HG02678 (cell line): Measurements from ENCODE around the gene RASGRP4.

Source experiments
- ATAC-seq: cut with Tn5 transposase; IDR thresholded peaks from one replicate; pipeline ENCODE4 v1.9.1; 2021; ENCODE audit warnings: mild to moderate bottlenecking, moderate library complexity; ENCODE audit not compliant: unreplicated experiment

RASGRP4 gene

DNA sequence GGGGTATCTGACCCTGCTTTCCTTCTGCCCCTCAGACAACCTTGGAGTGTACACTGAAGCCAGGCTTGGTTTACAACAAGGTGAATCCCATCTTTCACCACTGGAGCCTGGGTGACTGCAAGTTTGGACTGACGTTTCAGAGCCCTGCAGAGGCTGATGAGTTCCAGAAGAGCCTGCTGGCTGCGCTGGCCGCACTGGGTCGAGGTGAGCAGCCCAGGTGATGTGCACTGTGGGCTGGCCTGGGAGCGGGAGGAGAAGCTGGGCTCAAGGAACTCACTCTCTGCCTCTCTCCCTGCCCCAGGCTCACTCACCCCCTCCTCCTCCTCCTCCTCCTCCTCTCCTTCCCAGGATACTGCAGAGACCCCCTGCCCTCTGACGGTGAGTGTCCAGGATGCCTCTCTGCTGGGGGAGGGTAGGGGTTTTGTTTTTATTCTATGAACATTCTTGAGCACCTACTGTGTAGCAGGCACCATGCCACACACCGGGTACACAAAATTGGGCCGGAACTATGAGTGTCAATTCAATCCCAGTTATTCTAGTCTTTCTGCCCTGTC is 34.0 kb downstream of the RASGRP4 start:
- ATAC-seq: no peak

DNA sequence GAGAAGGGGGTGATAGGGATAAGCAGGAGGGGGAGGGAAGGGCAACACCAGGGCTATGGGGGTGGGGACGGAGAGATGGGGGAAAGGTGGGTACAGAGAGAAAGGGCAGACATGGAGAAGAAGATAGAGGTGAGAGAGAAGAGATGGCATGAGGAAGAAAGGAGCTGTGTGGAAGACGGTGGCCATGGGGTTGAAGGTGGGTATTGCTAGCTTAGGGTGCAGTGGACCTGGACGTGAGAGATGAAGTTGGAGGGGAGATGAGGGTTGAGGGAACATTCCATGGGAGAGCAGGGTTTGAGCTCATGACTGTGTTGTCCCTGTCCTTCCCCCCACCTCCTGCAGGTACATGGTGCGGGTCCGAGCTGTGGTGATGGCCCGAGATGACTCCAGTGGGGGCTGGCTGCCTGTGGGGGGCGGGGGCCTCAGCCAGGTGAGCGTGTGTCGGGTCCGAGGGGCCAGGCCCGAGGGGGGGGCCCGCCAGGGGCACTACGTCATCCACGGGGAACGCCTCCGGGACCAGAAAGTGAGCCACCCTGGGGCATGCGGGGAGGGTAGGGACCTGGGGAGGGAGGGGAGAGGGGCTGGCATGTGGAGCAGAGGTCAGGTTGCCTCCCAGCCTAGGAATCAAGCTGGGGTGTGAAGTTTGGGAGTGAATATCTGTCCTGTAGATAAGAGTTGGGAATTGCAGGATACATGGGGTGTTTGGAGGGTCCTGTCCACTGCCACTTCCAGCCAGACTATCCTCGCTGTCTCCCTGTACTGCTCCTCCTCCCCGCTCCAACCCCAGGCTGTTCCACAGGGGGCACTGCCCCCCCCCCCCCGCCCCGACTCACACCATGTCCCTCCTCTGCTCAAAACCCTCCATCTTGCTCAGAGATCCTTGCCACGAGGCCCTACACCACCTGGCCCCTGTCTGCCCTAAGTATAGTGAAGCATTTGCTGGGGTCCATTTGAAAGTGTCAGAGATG is 35.8 kb downstream of the RASGRP4 start:
- no peak for ATAC-seq

DNA sequence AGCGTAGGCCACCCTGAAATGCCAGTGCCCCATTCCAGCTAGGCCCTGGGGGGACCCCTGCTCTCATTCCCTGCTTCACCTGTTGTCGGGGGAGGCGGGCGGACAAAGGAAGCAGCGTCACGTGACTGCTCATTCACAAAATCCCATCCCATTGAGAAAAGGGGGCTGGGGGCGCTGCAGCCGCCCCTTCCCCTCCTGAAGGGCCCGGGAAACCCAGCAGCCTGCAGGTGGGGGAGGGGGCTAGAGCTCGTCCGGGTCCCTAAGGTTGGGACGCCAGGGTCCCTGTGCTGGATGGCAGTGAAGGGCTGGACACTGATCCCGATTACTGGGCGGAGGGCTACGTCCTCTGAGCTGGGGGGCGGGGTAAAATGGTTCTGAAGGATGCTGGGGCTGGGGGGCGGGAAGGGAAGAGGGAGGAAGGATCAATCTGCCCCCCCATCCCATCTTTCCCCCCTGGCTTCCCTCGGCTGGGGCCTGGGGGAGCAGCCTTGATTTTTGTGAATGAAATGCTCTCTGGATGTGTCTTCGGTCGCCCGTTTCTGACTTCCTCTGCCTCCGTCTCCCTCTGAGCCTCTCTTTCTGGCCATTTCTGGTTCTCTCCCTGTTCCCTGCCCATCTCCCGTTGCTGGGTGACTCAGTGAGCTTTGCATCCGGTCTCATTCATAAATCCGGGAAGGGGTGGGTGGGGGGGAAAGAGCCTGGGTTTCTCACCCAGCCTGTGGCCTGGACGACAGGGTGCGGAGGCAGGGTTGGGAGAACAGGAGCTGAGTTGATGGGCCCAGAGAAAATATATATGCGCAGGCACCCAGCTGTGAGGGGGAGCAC is 36.7 kb downstream of the RASGRP4 start:
- no peak for ATAC-seq

DNA sequence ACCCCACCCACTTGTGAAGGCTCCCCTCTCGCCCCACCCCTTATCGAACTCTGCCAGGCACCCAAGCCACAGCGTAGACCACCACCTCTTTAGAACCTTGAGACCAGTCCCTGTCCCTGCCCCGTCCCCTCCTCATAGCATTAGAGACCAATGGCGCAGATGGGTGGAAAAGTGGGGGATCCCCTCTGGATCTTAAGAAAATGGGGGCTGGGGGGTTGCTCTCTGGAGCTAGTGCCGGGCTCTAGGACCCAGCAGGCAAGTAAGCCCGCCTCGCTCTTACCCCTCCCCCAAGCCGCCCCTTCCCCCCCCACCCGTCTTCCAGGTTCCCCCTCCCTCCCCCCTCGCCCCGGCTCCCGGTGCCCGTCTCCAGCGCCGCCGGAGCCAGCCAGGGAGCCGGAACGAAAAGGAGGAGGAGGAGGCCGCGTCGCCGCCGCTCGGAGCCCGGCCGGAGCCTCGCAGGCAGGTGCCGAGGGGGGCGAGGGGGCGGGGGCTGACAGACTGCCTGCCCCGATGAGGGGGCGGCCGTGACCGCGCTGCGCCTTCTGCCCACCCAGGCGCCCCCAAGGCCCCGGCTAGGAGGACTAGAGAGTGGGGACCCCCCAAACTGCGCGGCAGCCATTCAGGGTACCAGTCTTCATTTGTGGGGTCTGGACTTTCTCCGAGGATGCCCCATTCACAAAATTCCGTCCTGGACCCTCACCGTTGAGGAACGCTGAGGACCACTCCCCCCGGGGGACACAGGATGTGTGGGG is 37.5 kb downstream of the RASGRP4 start, which contains the start of gene SPRED3:
Gene SPRED3 (plus strand): TSS at position 349 of the 752 bp plus-strand sequence. CDS start 1,606 bp downstream, outside the sequence.
- no peak for ATAC-seq

- peak; percentile 40 for ATAC-seq
These were observed 38.3 kb downstream of the RASGRP4 start, which contains the start of gene GGN for GRCh38 chr19:38387550-38388348. Gene GGN, minus strand, starts transcription at chr19:38388034. Its CDS starts 773 bp downstream, at chr19:38387261.

- ATAC-seq: no peak
These were observed 39.0 kb downstream of the RASGRP4 start for GRCh38 chr19:38386971-38387549.

DNA sequence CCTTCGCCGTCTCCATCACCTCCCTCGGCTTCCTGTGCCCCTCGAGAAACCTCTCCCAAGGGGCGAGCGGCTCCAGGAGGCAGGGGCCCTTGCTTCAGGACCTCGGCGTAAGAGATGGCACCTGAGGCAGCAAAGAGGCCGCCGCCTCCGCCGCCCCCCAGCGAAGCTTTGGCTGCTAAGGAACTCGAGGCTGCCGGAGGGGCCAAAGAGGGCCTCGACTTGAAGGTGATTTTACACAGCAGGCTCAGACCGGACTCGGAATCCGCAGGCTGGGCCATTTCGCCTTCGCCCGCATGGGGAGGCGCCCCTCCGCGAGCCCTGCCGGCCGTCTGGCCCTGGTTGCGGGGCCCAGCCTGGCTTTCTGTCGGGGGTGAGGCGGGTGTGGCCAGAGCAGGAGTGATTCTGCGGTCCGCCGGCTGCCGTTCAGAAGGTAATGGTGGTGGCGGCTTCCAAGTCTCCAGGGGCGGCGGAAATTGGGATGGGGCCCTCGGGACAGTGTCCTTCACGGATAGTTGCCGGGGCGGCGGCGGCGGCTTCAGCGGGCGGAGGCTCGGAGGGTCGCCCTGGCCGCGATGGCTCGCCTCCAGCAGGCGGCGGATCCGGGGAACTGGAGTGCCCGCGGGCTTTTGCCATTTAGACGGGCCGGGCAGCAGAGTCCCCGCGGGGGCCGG is 39.6 kb downstream of the RASGRP4 start:
- no peak for ATAC-seq

DNA sequence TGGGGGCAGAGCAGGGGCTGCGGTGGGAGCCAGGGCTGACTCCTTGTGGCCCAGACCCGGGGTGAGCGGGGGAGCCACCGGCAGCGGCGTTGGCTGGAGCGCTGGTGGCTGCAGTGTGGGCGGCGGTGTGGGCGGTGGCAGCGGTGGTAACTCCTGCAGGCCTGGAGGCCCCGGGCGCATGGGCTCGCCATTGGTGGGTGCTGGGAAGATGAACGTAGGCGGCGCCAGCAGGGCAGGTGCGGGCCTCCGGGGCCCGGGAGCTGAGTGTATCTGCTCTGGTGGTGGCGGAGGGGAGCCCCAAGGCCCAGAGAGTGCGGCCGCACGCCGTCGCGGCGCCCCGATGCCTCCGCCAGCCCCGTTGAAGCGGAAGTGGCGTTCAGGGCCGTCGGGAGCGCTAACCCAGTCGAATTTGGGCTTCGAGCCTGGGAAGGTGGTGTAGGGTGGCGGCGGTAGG is 40.2 kb downstream of the RASGRP4 start:
- no peak for ATAC-seq

GRCh38 chr19:38385057-38385803 is 40.8 kb downstream of the RASGRP4 start:
- no peak for ATAC-seq

DNA sequence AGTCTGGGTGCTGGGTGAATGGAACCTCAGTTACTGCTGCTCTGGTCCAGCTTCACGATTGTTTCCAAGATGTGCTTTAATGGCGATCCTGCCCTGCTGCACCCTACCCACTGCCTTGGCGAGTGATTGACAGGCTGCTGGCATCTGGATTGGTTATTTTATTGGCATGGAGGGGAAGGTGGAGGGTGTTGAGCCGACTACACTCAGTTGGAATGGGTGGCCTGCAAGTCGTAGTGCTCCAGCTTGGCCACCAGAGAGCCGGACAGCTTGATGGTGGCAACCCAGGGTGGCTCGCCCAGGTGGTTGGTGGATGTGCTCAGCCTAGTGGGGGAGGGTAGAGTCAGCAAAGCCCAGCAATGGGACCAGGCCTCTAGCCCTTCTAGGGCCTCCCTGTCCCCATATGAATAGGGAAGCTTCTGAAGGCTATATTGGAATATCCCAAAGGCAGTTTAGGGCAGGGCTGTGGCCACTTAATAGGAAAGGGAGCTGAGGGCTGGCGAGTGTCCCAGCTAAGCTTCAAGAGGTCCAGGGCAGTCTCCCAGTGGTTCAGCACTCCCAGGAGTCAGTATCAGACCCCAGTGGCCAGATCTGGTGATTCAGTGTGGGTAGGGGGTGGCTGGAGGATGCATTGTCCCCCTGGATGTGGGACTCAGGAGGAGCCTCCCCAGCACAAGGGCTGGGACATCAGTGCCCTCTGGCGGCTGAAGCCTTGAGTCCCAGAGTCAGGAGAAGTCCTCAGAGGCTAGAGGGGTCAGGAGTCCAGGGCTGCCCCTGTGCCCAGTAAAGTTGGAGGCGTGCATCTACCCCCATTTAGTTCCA is 41.6 kb downstream of the RASGRP4 start:
- ATAC-seq: no peak

DNA sequence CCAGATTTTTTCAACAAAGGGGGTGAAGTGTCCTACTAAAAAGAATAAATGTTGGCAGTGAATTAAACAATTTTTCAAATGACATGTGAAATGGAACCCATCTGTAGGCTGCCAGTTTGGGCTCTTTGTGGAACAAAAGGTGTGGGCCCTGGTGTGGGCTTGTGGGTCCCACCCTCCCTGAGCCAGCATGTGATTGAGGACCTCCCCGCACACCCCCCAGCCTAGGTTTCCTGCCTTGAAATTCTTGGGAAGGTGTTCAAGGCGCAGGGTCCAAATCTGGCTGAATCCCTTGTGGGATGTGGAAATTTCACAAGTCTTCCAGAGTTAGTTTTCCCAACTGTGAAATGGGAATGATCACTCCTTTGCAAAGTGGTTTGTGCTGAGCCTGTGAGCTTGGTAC is 42.3 kb downstream of the RASGRP4 start:
- ATAC-seq: no peak

DNA sequence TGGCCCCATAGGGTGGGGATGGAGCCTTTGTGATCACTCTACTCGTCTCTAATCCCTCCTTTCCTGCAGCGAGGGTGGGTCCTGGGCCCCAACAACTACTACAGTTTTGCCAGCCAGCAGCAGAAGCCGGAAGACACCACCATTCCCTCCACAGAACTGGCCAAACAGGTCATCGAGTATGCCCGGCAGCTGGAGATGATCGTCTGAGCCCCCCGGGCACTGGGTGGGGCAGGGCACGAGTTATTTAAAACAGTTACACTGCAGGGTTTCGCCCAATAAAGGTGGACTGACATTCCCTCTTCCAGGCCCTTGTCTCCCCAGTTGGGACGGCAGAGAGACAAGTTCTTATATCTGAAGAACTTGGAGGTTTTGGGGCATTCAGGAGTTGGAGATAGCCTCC is 42.8 kb downstream of the RASGRP4 start:
- ATAC-seq: no peak

DNA sequence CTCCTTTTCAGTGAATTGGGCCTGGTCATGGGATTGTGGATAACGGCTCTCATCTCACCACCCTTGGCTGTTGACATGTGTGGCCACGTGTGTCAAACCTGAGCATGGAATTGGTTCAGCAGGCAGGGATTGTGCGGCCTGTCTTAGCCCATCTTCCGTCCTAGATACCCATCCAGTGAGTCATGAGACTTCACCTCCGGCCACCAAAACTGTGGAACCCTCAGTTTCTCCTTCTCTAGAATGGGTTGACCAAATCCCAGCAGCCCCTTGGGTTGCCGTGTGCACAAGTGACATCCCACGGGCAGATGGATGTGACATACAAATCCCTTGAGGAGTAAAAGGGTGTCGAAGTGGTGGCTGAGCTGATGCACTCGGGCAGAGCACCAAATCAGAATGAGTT is 44.9 kb downstream of the RASGRP4 start:
- no peak for ATAC-seq

DNA sequence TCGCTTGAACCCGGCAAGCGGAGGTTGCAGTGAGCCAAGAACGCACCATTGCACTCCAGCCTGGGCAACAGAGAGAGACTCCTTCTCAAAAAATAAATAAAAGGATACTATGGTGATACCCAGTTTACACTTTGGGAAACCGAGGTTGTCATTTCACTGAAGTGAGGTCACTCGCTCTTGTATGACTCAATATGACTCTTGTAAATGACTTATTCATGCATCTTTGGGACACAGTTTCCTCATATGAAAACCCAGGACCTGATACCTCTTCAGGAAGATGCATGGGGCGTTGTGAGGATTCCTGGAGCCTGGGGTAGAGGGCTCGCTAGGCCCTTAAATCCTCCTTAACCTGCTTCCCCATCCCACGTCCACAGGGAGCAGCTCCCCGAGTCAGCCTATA is 47.2 kb downstream of the RASGRP4 start:
- no peak for ATAC-seq

DNA sequence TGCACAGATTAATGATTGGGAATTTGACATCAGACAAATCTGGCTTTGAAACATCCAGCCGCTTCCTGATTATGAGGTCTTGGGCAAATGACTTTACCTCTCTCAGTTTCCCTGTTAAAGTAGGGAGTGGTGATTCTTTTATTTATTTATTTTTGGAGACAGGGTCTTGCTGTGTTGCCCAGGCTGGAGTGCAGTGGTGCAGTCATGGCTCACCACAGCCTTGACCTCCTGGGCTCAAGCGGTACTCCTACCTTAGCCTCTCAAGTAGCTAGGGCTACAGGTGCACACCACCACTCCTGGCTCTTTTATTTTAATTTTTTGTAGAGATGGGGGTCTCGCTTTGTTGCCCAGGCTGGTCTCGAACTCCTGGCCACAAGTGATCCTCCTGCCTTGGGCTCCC is 49.0 kb downstream of the RASGRP4 start:
- no peak for ATAC-seq

GRCh38 chr19:38376576-38376975 is 49.4 kb downstream of the RASGRP4 start:
- ATAC-seq: no peak

DNA sequence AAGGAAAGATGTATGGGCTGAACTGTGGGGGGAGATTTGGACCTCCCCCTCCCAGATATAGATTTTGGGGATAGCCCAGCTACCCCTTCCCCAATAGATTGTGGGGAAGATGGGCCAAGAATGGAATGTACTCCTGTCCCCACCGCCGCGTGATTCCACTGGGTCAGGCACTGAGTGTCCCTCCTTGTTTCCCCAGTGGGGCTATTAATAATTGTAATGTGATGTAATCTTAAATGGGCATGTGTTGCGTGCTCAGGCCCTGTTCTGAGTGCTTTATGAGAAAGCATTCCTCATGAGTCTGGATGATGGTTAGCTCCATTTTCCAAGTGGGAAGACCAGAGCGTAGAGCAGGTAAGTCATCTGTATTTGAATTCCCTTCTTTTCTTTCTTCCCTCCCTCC is 50.3 kb downstream of the RASGRP4 start:
- no peak for ATAC-seq
